ENCODE data around the gene FMN1. TPM values are rescaled to one million over a fixed set of nuclear protein-coding genes. Genes with fewer than 3 reads are reported as not detected.

The FMN1 gene
- total RNA-seq, 1 experiment from 2014 or later: 2.4 TPM

GRCh38 chr15:33009026-33009425, 185.5 kb downstream of the FMN1 start:
- Histone ChIP-seq H3K4me2 (ENCODE audit: low read length) (no peak overlapping the region), H3F3A (ENCODE audit: low read length, unreplicated experiment) (no peaks in the 10 kb centered on the region), H3K27ac (ENCODE audit: low read length) (no peak overlapping the region), H3K79me2 (ENCODE audit: low read length) (no peaks in the 10 kb centered on the region), H3K4me3 (ENCODE audit: low read length) (no peak overlapping the region), H3K4me1 (ENCODE audit: insufficient read depth, low read length) (peaks cover 27% of the 10 kb centered on the region), H3K9me2 (replicated peaks; ENCODE audit: low read length) (no peaks in the 10 kb centered on the region), H2AFZ (ENCODE audit: low read length) (no peak overlapping the region), H3K9me3 (ENCODE audit: low read length) (no peaks in the 10 kb centered on the region), H3K9ac (ENCODE audit: low read length) (no peak overlapping the region), H4K20me1 (ENCODE audit: low read length) (no peaks in the 10 kb centered on the region), H3K27me3 (ENCODE audit: low read length) (no peaks in the 10 kb centered on the region), H3K36me3 (ENCODE audit: low read depth, low read length) (no peaks in the 10 kb centered on the region)
- ATAC-seq: no peak
- TF ChIP-seq CTCF (conservative IDR thresholded peaks at IDR 0.05; ENCODE audit: low read depth, low read length) (no peak), EZH2phosphoT487 (IDR thresholded peaks at IDR 0.05; ENCODE audit: borderline replicate concordance, low read length) (no peak), EZH2 (IDR thresholded peaks at IDR 0.05; ENCODE audit: low read length, unreplicated experiment) (no peak)
- no TSS peak for BruUV-seq (replicated peaks)
- DNase-seq: no peak
- POLR2A ChIA-PET (ENCODE audit: unreplicated experiment): no interaction called here
- intact Hi-C loops (cut with micrococcal nuclease): no loop called here
- CTCF ChIA-PET: no interaction called here

GRCh38 chr15:33008284-33008995, 186.1 kb downstream of the FMN1 start:
- Histone ChIP-seq H3K79me2 (ENCODE audit: low read length) (no peaks in the 10 kb centered on the region), H3K9ac (ENCODE audit: low read length) (no peak overlapping the region), H3K9me3 (ENCODE audit: low read length) (no peaks in the 10 kb centered on the region), H3K9me2 (replicated peaks; ENCODE audit: low read length) (no peaks in the 10 kb centered on the region), H3K36me3 (ENCODE audit: low read depth, low read length) (no peaks in the 10 kb centered on the region), H3K4me1 (ENCODE audit: insufficient read depth, low read length) (peaks cover 24% of the 10 kb centered on the region), H2AFZ (ENCODE audit: low read length) (no peak overlapping the region), H3F3A (ENCODE audit: low read length, unreplicated experiment) (no peaks in the 10 kb centered on the region), H3K4me2 (ENCODE audit: low read length) (no peak overlapping the region), H3K27ac (ENCODE audit: low read length) (no peak overlapping the region), H3K27me3 (ENCODE audit: low read length) (no peaks in the 10 kb centered on the region), H4K20me1 (ENCODE audit: low read length) (no peaks in the 10 kb centered on the region), H3K4me3 (ENCODE audit: low read length) (no peak overlapping the region)
- DNase-seq (no peak), ATAC-seq (no peak)
- TF ChIP-seq CTCF (conservative IDR thresholded peaks at IDR 0.05; ENCODE audit: low read depth, low read length): no peak
- TF ChIP-seq EZH2phosphoT487 (IDR thresholded peaks at IDR 0.05; ENCODE audit: borderline replicate concordance, low read length): no peak
- TF ChIP-seq EZH2 (IDR thresholded peaks at IDR 0.05; ENCODE audit: low read length, unreplicated experiment): no peak
- ChIA-PET POLR2A (ENCODE audit: unreplicated experiment) (no interaction called here), CTCF (no interaction called here)
- BruUV-seq (replicated peaks): no TSS peak
- intact Hi-C loops (cut with micrococcal nuclease): no loop called here

- no TSS peak for BruUV-seq (replicated peaks)
- DNase-seq: peak; percentile 76
- Histone ChIP-seq H3K79me2 (ENCODE audit: low read length) (no peaks in the 10 kb centered on the region), H3K4me2 (ENCODE audit: low read length) (no peak overlapping the region), H3F3A (ENCODE audit: low read length, unreplicated experiment) (no peaks in the 10 kb centered on the region), H3K4me3 (ENCODE audit: low read length) (no peak overlapping the region), H3K36me3 (ENCODE audit: low read depth, low read length) (no peaks in the 10 kb centered on the region), H3K27me3 (ENCODE audit: low read length) (no peaks in the 10 kb centered on the region), H3K9ac (ENCODE audit: low read length) (no peak overlapping the region), H4K20me1 (ENCODE audit: low read length) (no peaks in the 10 kb centered on the region), H3K9me2 (replicated peaks; ENCODE audit: low read length) (no peaks in the 10 kb centered on the region), H3K27ac (ENCODE audit: low read length) (no peak overlapping the region), H3K9me3 (ENCODE audit: low read length) (no peaks in the 10 kb centered on the region), H2AFZ (ENCODE audit: low read length) (no peak overlapping the region), H3K4me1 (ENCODE audit: insufficient read depth, low read length) (peaks cover 15% of the 10 kb centered on the region)
- TF ChIP-seq CTCF (conservative IDR thresholded peaks at IDR 0.05; ENCODE audit: low read depth, low read length) (peak; percentile 70), EZH2phosphoT487 (IDR thresholded peaks at IDR 0.05; ENCODE audit: borderline replicate concordance, low read length) (no peak), EZH2 (IDR thresholded peaks at IDR 0.05; ENCODE audit: low read length, unreplicated experiment) (no peak)
- ChIA-PET CTCF (interaction anchor here (0.6 kb wide), 1 partner anchor 164 kb away, joined by 3 read pairs; no protein-coding TSS in a partner anchor), POLR2A (ENCODE audit: unreplicated experiment) (no interaction called here)
- ATAC-seq: peak; percentile 93
- intact Hi-C loops (cut with micrococcal nuclease): no loop called here
These were observed 187.1 kb downstream of the FMN1 start for GRCh38 chr15:33007303-33007855.

All from PC-3 (cell line).